SK-N-SH (cell line): Measurements from ENCODE around the gene SASH1. TPM values are rescaled to one million over a fixed set of nuclear protein-coding genes. Genes with fewer than 3 reads are reported as not detected.

Source experiments
- CTCF ChIA-PET: fragments of 300-600, 350-600 bp; formaldehyde crosslinking; extraction: SDS; loops from one replicate; lab custom pipeline; 2021; lab: Yijun Ruan, JAX
- POLR2A ChIA-PET: fragments of 350-600 bp; sonication (Branson Sonifier 250); formaldehyde crosslinking; extraction: SDS; loops from one replicate; lab custom pipeline; 2020; ENCODE audit warnings: antibody characterized with exemption, inconsistent platforms; lab: Yijun Ruan, JAX
- DNase-seq: peaks from one replicate; pipeline ENCODE4 v3.0.0; 2012
- H2AFZ ChIP-seq: fragments of 200-600 bp; sonication (generic); 2 replicates; pipeline ENCODE4 v1.8.1; 2016; ENCODE audit warnings: antibody characterized with exemption, mild to moderate bottlenecking, low read depth
- H3F3A ChIP-seq: fragments of 200-600 bp; sonication (generic); replicated peaks from 2 replicates; pipeline ENCODE3; 2016; ENCODE audit warnings: antibody characterized with exemption, mild to moderate bottlenecking; ENCODE audit not compliant: insufficient read depth
- H3K27ac ChIP-seq, 2 experiments: fragments of 200-500 bp in 1 of 2; fragments of 200-600 bp in 1 of 2; sonication (Bioruptor generic) in 1 of 2; sonication (generic), shearing (Covaris generic) in 1 of 2; 2 replicates each; pipeline versions ENCODE4 v1.5.1 to v1.6.1; 2014 to 2016; ENCODE audit warnings: low read depth in 2 of 2, inconsistent platforms in 1 of 2, low read length in 1 of 2, mild to moderate bottlenecking in 1 of 2, mixed read lengths in 1 of 2
- H3K27me3 ChIP-seq: fragments of 200-600 bp; sonication (generic), shearing (Covaris generic); 2 replicates; pipeline ENCODE4 v1.6.1; 2016; ENCODE audit warnings: mixed run types; ENCODE audit not compliant: insufficient read depth
- H3K36me3 ChIP-seq, 2 experiments: fragments of 200-500 bp in 1 of 2; fragments of 200-600 bp in 1 of 2; sonication (Bioruptor generic) in 1 of 2; sonication (generic) in 1 of 2; replicated peaks in 1 of 2; 2 replicates each; pipeline versions ENCODE3 to v1.5.1; 2014 to 2016; ENCODE audit warnings: low read length in 1 of 2, mild to moderate bottlenecking in 1 of 2; ENCODE audit not compliant: insufficient read depth in 2 of 2, control insufficient read depth in 1 of 2
- H3K4me1 ChIP-seq, 2 experiments: fragments of 200-500 bp in 1 of 2; fragments of 200-600 bp in 1 of 2; sonication (Bioruptor generic) in 1 of 2; sonication (generic), shearing (Covaris generic) in 1 of 2; 2 replicates each; pipeline versions ENCODE4 v1.5.1 to v1.6.1; 2014 to 2016; ENCODE audit warnings: low read depth in 1 of 2, low read length in 1 of 2, mixed run types in 1 of 2; ENCODE audit not compliant: insufficient read depth in 2 of 2, control insufficient read depth in 1 of 2
- H3K4me2 ChIP-seq: fragments of 200-600 bp; sonication (generic), shearing (Covaris generic); 2 replicates; pipeline ENCODE4 v1.6.1; 2017; ENCODE audit warnings: mixed run types
- H3K4me3 ChIP-seq, 2 experiments: fragments of 200-500 bp in 1 of 2; fragments of 200-600 bp in 1 of 2; sonication (Bioruptor generic) in 1 of 2; sonication (generic), shearing (Covaris generic) in 1 of 2; 2 replicates each; pipeline versions ENCODE4 v1.5.1 to v1.8.1; 2014 to 2016; ENCODE audit warnings: low read depth in 2 of 2, inconsistent platforms in 1 of 2, low read length in 1 of 2, mild to moderate bottlenecking in 1 of 2, mixed read lengths in 1 of 2, moderate library complexity in 1 of 2
- H3K79me2 ChIP-seq: fragments of 200-600 bp; sonication (generic); 2 replicates; pipeline ENCODE4 v1.8.1; 2017; ENCODE audit warnings: mild to moderate bottlenecking; ENCODE audit not compliant: insufficient read depth
- H3K9ac ChIP-seq: fragments of 200-600 bp; sonication (generic); 2 replicates; pipeline ENCODE4 v1.6.1; 2017; ENCODE audit warnings: mixed run types
- H3K9me2 ChIP-seq: fragments of 200-600 bp; sonication (generic); 2 replicates; pipeline ENCODE4 v1.6.1; 2017; ENCODE audit warnings: mixed run types
- H3K9me3 ChIP-seq: fragments of 200-600 bp; sonication (generic); 2 replicates; pipeline ENCODE4 v1.6.1; 2017; ENCODE audit warnings: mixed run types, mild to moderate bottlenecking, moderate library complexity
- H4K20me1 ChIP-seq: fragments of 200-600 bp; sonication (generic); 2 replicates; pipeline ENCODE4 v1.6.1; 2017; ENCODE audit warnings: mild to moderate bottlenecking, mixed run types; ENCODE audit not compliant: insufficient read depth
- GATA2 ChIP-seq: sonication (generic); formaldehyde crosslinking; IDR thresholded peaks from 2 replicates; pipeline ENCODE4 v1.5.0; 2020; ENCODE audit warnings: mild to moderate bottlenecking, missing genetic modification reagents
- JUND ChIP-seq: IDR thresholded peaks from 2 replicates; pipeline ENCODE4 v1.4.0; 2012
- MEF2A ChIP-seq: IDR thresholded peaks from 2 replicates; pipeline ENCODE4 v1.4.0; 2012; ENCODE audit warnings: low read depth, borderline replicate concordance
- MXI1 ChIP-seq: IDR thresholded peaks from 2 replicates; pipeline ENCODE4 v1.6.1; 2012; ENCODE audit warnings: mild to moderate bottlenecking, low read depth, low read length, improper control_type of control experiment
- POLR2AphosphoS5 ChIP-seq: IDR thresholded peaks from 2 replicates; pipeline ENCODE4 v1.6.1; 2012; ENCODE audit warnings: low read depth, low read length
- RFX5 ChIP-seq: IDR thresholded peaks from 2 replicates; pipeline ENCODE4 v1.6.1; 2012; ENCODE audit warnings: mild to moderate bottlenecking, improper control_type of control experiment, low read length
- TAF1 ChIP-seq: IDR thresholded peaks from 2 replicates; pipeline ENCODE4 v1.6.1; 2012; ENCODE audit warnings: low read depth, mild to moderate bottlenecking, low read length, moderate library complexity, borderline replicate concordance
- WGBS: methylation state at CpG from one replicate; pipeline ENCODE4 v1.1.6; 2017; ENCODE audit warnings: low lambda C conversion rate; 5-methylcytosine and 5-hydroxymethylcytosine counted together
- polyA plus RNA-seq, 3 experiments: library from polyadenylated mRNA; depleted of rRNA; stranded (reverse); fragments of >200 nt; gene quantifications; 2 replicates each; pipeline ENCODE4 v1.2.3, GENCODE V29; 2012
- small RNA-seq, 7 experiments: library from RNA; depleted of rRNA; stranded (forward); fragments of <200 nt; gene quantifications; one replicate each; pipeline ENCODE3, GENCODE V24; 2012
- TF ChIP-seq, protein P1 (sequence below): fragments of 150-350 bp; IDR thresholded peaks from 2 replicates; pipeline ENCODE4 v1.6.1; 2016; ENCODE audit warnings: mild to moderate bottlenecking, low read depth, low read length
- TF ChIP-seq, protein P2 (sequence below): IDR thresholded peaks from 2 replicates; pipeline ENCODE4; 2012
- TF ChIP-seq, protein P3 (sequence below): fragments of 200-600 bp; sonication (generic); IDR thresholded peaks from 2 replicates; pipeline ENCODE4 v1.6.1; 2017; ENCODE audit warnings: antibody characterized with exemption, mild to moderate bottlenecking, moderate library complexity

Gene SASH1
- polyA plus RNA-seq, 1 of the 3 experiments (the other 2 are of a cell fraction): 19.8 TPM

- POLR2A ChIA-PET: no interaction called here
- TF ChIP-seq MEF2A (no peak), JUND (no peak), POLR2AphosphoS5 (no peak), TAF1 (no peak), RFX5 (no peak), MXI1 (no peak), GATA2 (CRISPR knock-in tag) (no peak)
- TF ChIP-seq, protein P1, sequence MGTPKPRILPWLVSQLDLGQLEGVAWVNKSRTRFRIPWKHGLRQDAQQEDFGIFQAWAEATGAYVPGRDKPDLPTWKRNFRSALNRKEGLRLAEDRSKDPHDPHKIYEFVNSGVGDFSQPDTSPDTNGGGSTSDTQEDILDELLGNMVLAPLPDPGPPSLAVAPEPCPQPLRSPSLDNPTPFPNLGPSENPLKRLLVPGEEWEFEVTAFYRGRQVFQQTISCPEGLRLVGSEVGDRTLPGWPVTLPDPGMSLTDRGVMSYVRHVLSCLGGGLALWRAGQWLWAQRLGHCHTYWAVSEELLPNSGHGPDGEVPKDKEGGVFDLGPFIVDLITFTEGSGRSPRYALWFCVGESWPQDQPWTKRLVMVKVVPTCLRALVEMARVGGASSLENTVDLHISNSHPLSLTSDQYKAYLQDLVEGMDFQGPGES: no peak
- TF ChIP-seq, protein P2, sequence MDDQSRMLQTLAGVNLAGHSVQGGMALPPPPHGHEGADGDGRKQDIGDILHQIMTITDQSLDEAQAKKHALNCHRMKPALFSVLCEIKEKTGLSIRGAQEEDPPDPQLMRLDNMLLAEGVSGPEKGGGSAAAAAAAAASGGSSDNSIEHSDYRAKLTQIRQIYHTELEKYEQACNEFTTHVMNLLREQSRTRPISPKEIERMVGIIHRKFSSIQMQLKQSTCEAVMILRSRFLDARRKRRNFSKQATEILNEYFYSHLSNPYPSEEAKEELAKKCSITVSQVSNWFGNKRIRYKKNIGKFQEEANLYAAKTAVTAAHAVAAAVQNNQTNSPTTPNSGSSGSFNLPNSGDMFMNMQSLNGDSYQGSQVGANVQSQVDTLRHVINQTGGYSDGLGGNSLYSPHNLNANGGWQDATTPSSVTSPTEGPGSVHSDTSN: no peak
- TF ChIP-seq, protein P3, sequence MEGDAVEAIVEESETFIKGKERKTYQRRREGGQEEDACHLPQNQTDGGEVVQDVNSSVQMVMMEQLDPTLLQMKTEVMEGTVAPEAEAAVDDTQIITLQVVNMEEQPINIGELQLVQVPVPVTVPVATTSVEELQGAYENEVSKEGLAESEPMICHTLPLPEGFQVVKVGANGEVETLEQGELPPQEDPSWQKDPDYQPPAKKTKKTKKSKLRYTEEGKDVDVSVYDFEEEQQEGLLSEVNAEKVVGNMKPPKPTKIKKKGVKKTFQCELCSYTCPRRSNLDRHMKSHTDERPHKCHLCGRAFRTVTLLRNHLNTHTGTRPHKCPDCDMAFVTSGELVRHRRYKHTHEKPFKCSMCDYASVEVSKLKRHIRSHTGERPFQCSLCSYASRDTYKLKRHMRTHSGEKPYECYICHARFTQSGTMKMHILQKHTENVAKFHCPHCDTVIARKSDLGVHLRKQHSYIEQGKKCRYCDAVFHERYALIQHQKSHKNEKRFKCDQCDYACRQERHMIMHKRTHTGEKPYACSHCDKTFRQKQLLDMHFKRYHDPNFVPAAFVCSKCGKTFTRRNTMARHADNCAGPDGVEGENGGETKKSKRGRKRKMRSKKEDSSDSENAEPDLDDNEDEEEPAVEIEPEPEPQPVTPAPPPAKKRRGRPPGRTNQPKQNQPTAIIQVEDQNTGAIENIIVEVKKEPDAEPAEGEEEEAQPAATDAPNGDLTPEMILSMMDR: no peak
- CTCF ChIA-PET: no interaction called here
Measured at GRCh38 chr6:148599967-148600426, 257.4 kb downstream of the SASH1 start.

More at GRCh38 chr6:148599967-148600426, 257.4 kb downstream of the SASH1 start:
- no peaks in the 10 kb centered on the region for H3K79me2 ChIP-seq
- WGBS: 8% methylated on average over 7 of the region's 7 CpGs
- H3K9ac ChIP-seq: no peak overlapping the region
- H3K27ac ChIP-seq: no peak overlapping the region
- H2AFZ ChIP-seq: no peak overlapping the region
- no peak overlapping the region for H3K4me3 ChIP-seq
- no peaks in the 10 kb centered on the region for H3F3A ChIP-seq
- H3K36me3 ChIP-seq: no peaks in the 10 kb centered on the region
- no peak for DNase-seq
- no peaks in the 10 kb centered on the region for H4K20me1 ChIP-seq
- H3K9me3 ChIP-seq: no peaks in the 10 kb centered on the region
- no peaks in the 10 kb centered on the region for H3K9me2 ChIP-seq
- H3K4me1 ChIP-seq: no peaks in the 10 kb centered on the region
- H3K27me3 ChIP-seq: no peaks in the 10 kb centered on the region; the same call in 1 of the 2 replicates
- H3K4me2 ChIP-seq: no peak overlapping the region

Small RNA genes within 50 kb of the gene (small RNA-seq; reads per million reads assigned to genes)
- gene SNRPEP6: 0 reads per million in 7 experiments
